ENCODE results near the gene KRT39.

Gene KRT39

DNA sequence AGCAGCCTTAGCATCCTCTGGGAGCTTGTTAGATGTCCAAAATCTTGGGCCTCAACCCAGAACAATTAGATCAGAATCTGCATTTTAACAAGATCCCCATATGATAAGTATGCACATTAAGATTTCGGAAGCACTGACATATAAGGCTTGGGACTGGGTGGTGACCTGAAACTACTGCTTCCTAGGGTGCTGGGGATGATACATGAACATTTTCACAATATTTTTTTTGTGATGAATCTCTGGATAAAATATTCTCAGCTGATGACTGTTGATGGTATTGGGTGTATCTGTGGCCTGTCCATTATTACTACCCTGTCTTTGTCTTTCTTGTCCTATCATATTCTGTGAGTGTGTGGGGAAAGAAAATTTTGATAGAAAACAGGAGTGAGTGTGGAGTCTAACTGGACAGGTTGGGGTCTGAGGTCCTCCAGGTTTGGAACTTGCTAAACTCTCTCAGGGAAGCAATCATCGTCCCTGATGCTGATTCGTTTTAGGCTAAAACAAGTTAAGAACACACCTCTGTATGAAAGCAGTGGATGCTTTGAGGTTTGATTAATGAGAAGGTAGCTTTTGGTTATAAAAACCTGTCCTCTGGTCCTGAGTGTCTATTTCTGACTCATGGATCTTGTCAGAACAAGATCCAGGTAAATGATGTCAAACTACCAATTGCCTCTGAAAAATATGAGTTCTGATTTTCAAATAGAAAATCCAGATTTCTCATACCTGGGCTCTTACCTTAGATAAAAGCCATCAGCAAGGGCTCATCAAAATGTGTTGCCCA is 52.5 kb downstream of the KRT39 start:
- POLR2A ChIA-PET: no interaction called here
- TF ChIP-seq FOXM1 (IDR thresholded peaks at IDR 0.05; ENCODE audit: borderline replicate concordance) (no peak), ELF4 (IDR thresholded peaks at IDR 0.05) (no peak), NFRKB (IDR thresholded peaks at IDR 0.05) (no peak), L3MBTL2 (conservative IDR thresholded peaks at IDR 0.05) (no peak), LEF1 (IDR thresholded peaks at IDR 0.05; ENCODE audit: borderline replicate concordance) (no peak), TARDBP (IDR thresholded peaks at IDR 0.05) (no peak), SP1 (IDR thresholded peaks at IDR 0.05) (no peak), ZNF384 (IDR thresholded peaks at IDR 0.05) (no peak), SUZ12 (IDR thresholded peaks at IDR 0.05) (no peak), FOXA1 (IDR thresholded peaks at IDR 0.05) (no peak), BHLHE40 (IDR thresholded peaks at IDR 0.05; ENCODE audit: borderline replicate concordance) (no peak), FOXK2 (IDR thresholded peaks at IDR 0.05) (no peak), CTBP1 (IDR thresholded peaks at IDR 0.05; ENCODE audit: borderline replicate concordance) (no peak), ARNT (IDR thresholded peaks at IDR 0.05) (no peak)
- CTCF ChIA-PET: interaction anchor here (1.5 kb wide), 1 partner anchor 634 kb away, joined by 3 read pairs; no protein-coding TSS in a partner anchor
- DNase-seq (ENCODE audit: extremely low spot score): no peak

DNA sequence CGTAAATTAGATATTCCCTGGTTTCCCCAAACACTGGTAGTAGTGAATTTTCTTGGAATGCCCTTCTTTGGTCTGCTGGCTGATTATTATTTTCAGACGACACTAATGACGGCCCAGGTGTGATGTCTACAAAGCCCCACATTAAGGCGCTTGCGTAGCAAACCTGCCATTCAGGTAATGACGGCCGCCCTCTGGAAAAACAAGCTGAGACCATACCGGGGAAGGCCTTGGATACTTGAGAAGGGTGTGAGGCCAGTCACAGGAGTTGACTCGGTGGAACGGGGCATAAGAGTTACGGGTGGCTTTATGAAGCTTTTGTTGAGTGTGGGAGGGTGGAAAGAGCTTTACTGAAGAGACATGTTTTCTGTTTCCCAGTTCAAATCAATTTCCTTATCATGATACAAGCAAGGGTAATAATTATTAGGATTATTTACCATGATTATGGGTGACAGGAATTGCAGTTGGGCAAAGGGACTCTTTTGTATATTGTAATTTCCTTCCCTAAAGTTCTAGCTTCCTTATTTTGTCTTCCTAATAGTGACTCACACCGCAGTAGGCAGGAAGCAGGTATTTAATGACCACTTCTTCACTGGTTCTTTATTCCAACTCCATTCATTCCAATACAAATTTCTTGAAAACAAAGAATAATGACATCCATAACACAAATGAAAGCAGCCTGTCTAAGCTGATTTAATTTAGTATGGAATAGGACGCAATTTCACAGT is 54.1 kb downstream of the KRT39 start:
- no peak for DNase-seq (ENCODE audit: extremely low spot score)
- ChIA-PET POLR2A (no interaction called here), CTCF (interaction anchor here (1.5 kb wide), 1 partner anchor 636 kb away, joined by 3 read pairs; no protein-coding TSS in a partner anchor)
- no peak for TF ChIP-seq SP1 (IDR thresholded peaks at IDR 0.05)
- no peak for TF ChIP-seq ARNT (IDR thresholded peaks at IDR 0.05)
- TF ChIP-seq LEF1 (IDR thresholded peaks at IDR 0.05; ENCODE audit: borderline replicate concordance): no peak
- TF ChIP-seq HDGF (IDR thresholded peaks at IDR 0.05; ENCODE audit: borderline replicate concordance): no peak

DNA sequence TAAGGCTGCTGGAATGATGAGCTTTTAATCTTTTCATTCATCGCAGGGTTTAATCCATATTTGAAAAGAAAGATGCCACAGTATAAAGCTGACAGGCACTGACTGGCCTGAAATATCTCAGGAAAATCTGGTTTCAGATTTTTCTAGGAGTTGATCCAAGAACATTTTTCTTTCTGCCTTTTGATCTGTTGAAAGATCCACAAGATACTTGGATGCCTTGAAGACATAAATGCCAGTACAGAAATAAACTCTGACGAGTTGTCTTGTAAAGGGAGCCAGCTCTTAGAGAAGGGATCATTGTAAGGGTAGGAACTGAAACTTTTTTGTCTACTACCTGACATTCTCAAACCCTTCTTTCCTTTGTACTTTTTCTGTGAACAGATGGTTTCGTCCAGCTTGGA is 56.3 kb downstream of the KRT39 start:
- CTCF ChIA-PET: interaction anchor here (0.7 to 1.5 kb wide), 5 partner anchors 103 to 757 kb away, joined by 3 to 5 read pairs (median 4); no protein-coding TSS in a partner anchor
- DNase-seq (ENCODE audit: extremely low spot score): no peak
- POLR2A ChIA-PET: no interaction called here
- no peak for TF ChIP-seq NFRKB (IDR thresholded peaks at IDR 0.05)
- TF ChIP-seq FOXM1 (IDR thresholded peaks at IDR 0.05; ENCODE audit: borderline replicate concordance): no peak
- TF ChIP-seq FOXK2 (IDR thresholded peaks at IDR 0.05): no peak
- no peak for TF ChIP-seq SP1 (IDR thresholded peaks at IDR 0.05)
- no peak for TF ChIP-seq ELF4 (IDR thresholded peaks at IDR 0.05)
- TF ChIP-seq ZNF384 (IDR thresholded peaks at IDR 0.05): no peak
- TF ChIP-seq SUZ12 (IDR thresholded peaks at IDR 0.05): no peak
- no peak for TF ChIP-seq L3MBTL2 (conservative IDR thresholded peaks at IDR 0.05)
- no peak for TF ChIP-seq LEF1 (IDR thresholded peaks at IDR 0.05; ENCODE audit: borderline replicate concordance)
- TF ChIP-seq TARDBP (IDR thresholded peaks at IDR 0.05): no peak
- TF ChIP-seq CTBP1 (IDR thresholded peaks at IDR 0.05; ENCODE audit: borderline replicate concordance): no peak
- TF ChIP-seq ARNT (IDR thresholded peaks at IDR 0.05): no peak
- TF ChIP-seq FOXA1 (IDR thresholded peaks at IDR 0.05): no peak
- TF ChIP-seq, protein P1, sequence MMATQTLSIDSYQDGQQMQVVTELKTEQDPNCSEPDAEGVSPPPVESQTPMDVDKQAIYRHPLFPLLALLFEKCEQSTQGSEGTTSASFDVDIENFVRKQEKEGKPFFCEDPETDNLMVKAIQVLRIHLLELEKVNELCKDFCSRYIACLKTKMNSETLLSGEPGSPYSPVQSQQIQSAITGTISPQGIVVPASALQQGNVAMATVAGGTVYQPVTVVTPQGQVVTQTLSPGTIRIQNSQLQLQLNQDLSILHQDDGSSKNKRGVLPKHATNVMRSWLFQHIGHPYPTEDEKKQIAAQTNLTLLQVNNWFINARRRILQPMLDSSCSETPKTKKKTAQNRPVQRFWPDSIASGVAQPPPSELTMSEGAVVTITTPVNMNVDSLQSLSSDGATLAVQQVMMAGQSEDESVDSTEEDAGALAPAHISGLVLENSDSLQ (IDR thresholded peaks at IDR 0.05): no peak
- TF ChIP-seq BHLHE40 (IDR thresholded peaks at IDR 0.05; ENCODE audit: borderline replicate concordance): no peak
- no peak for TF ChIP-seq HDGF (IDR thresholded peaks at IDR 0.05; ENCODE audit: borderline replicate concordance)

DNA sequence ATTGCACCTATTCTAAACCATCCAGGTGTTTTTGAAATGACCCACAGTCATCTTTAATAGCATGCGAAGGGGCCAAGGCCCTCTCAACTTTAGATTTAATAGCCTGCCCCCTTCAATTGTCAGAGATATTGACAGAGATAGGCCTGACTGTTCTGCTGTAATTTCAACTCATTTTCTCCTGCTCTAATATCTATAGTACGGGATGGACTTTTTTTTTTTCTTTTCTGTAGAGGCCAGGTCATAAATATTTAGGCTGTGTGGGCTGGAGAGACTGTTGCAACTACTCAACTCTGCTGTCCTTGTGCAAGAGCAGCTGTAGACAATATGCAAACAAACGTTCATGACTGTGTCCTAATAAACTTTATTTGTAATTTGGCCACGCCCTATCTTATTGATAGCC is 57.0 kb downstream of the KRT39 start:
- DNase-seq (ENCODE audit: extremely low spot score): no peak
- CTCF ChIA-PET: interaction anchor here (0.6 to 1.5 kb wide), 5 partner anchors 269 to 640 kb away, joined by 3 to 5 read pairs (median 4); no protein-coding TSS in a partner anchor
- TF ChIP-seq ZNF384 (IDR thresholded peaks at IDR 0.05): no peak
- TF ChIP-seq BHLHE40 (IDR thresholded peaks at IDR 0.05; ENCODE audit: borderline replicate concordance): no peak
- TF ChIP-seq NFRKB (IDR thresholded peaks at IDR 0.05): no peak
- no peak for TF ChIP-seq TARDBP (IDR thresholded peaks at IDR 0.05)
- TF ChIP-seq CTBP1 (IDR thresholded peaks at IDR 0.05; ENCODE audit: borderline replicate concordance): no peak
- no peak for TF ChIP-seq ARNT (IDR thresholded peaks at IDR 0.05)
- TF ChIP-seq HDGF (IDR thresholded peaks at IDR 0.05; ENCODE audit: borderline replicate concordance): no peak
- TF ChIP-seq, protein P1 (IDR thresholded peaks at IDR 0.05): no peak
- POLR2A ChIA-PET: no interaction called here

DNA sequence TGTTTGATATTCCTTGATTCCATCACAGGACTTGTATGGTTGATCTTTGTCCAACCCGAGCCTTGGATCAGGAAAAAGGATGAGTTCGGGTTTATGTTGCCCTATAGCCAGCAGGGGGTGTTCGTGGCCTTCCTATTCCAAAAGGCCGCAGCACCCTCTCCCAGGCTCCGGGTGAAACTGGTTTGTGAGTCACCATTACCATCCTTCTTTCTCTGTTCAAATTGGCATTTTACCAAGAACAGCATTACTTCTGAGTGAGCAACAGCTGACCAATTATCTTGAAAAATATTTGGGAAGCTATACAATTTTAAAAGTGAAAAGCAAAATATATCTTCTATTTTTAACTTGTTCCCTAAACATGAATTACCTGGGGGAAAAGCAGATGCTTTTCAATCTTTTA is 57.4 kb downstream of the KRT39 start:
- no peak for TF ChIP-seq ZNF384 (IDR thresholded peaks at IDR 0.05)
- TF ChIP-seq FOXM1 (IDR thresholded peaks at IDR 0.05; ENCODE audit: borderline replicate concordance): no peak
- TF ChIP-seq FOXK2 (IDR thresholded peaks at IDR 0.05): no peak
- TF ChIP-seq FOXA1 (IDR thresholded peaks at IDR 0.05): no peak
- no peak for TF ChIP-seq SP1 (IDR thresholded peaks at IDR 0.05)
- TF ChIP-seq LEF1 (IDR thresholded peaks at IDR 0.05; ENCODE audit: borderline replicate concordance): no peak
- no peak for TF ChIP-seq HDGF (IDR thresholded peaks at IDR 0.05; ENCODE audit: borderline replicate concordance)
- TF ChIP-seq BHLHE40 (IDR thresholded peaks at IDR 0.05; ENCODE audit: borderline replicate concordance): no peak
- no peak for TF ChIP-seq L3MBTL2 (conservative IDR thresholded peaks at IDR 0.05)
- no peak for TF ChIP-seq ARNT (IDR thresholded peaks at IDR 0.05)
- TF ChIP-seq ELF4 (IDR thresholded peaks at IDR 0.05): no peak
- no peak for TF ChIP-seq CTBP1 (IDR thresholded peaks at IDR 0.05; ENCODE audit: borderline replicate concordance)
- TF ChIP-seq TARDBP (IDR thresholded peaks at IDR 0.05): no peak
- TF ChIP-seq, protein P1 (IDR thresholded peaks at IDR 0.05): no peak
- no peak for TF ChIP-seq SUZ12 (IDR thresholded peaks at IDR 0.05)
- no peak for TF ChIP-seq NFRKB (IDR thresholded peaks at IDR 0.05)
- POLR2A ChIA-PET: no interaction called here
- DNase-seq (ENCODE audit: extremely low spot score): peak; percentile 62
- CTCF ChIA-PET: interaction anchor here (0.6 to 1.4 kb wide), 3 partner anchors 269 to 640 kb away, joined by 3 to 4 read pairs (median 3); no protein-coding TSS in a partner anchor

Data from HEK293T (cell line).